ENCODE data around the gene TMEM63C. TPM values are rescaled to one million over a fixed set of nuclear protein-coding genes. Genes with fewer than 3 reads are reported as not detected.

Gene TMEM63C
- total RNA-seq, 1 donor from 2014 or later: 4.6 TPM

- peaks cover 4% of the 10 kb centered on the region for H3K27me3 Mint-ChIP-seq
- no peaks in the 10 kb centered on the region for H3K9me3 Mint-ChIP-seq
- no peaks in the 10 kb centered on the region for H3K36me3 Mint-ChIP-seq
- no peaks in the 10 kb centered on the region for H3K4me1 Mint-ChIP-seq (ENCODE audit: unreplicated experiment)
- no peak overlapping the region for H3K4me3 Mint-ChIP-seq
- no peak for TF ChIP-seq CTCF (conservative IDR thresholded peaks at IDR 0.05)
- DNase-seq (ENCODE audit: extremely low spot score, unreplicated experiment): no peak
- no peak overlapping the region for H3K27ac Mint-ChIP-seq
These were observed 55.2 kb downstream of the TMEM63C start for GRCh38 chr14:77236814-77237213.

GRCh38 chr14:77238356-77238755 is 56.8 kb downstream of the TMEM63C start:
- Mint-ChIP-seq H3K4me3 (no peak overlapping the region), H3K27me3 (peaks cover 3% of the 10 kb centered on the region), H3K36me3 (no peaks in the 10 kb centered on the region), H3K4me1 (ENCODE audit: unreplicated experiment) (no peaks in the 10 kb centered on the region), H3K27ac (no peak overlapping the region), H3K9me3 (no peaks in the 10 kb centered on the region)
- no peak for TF ChIP-seq CTCF (conservative IDR thresholded peaks at IDR 0.05)
- DNase-seq (ENCODE audit: extremely low spot score, unreplicated experiment): no peak

GRCh38 chr14:77238996-77239395 is 57.4 kb downstream of the TMEM63C start:
- Mint-ChIP-seq H3K9me3 (no peaks in the 10 kb centered on the region), H3K4me3 (no peak overlapping the region), H3K36me3 (no peaks in the 10 kb centered on the region), H3K4me1 (ENCODE audit: unreplicated experiment) (no peaks in the 10 kb centered on the region), H3K27ac (no peak overlapping the region), H3K27me3 (no peaks in the 10 kb centered on the region)
- no peak for DNase-seq (ENCODE audit: extremely low spot score, unreplicated experiment)
- no peak for TF ChIP-seq CTCF (conservative IDR thresholded peaks at IDR 0.05)

- Mint-ChIP-seq H3K4me3 (no peak overlapping the region), H3K9me3 (no peaks in the 10 kb centered on the region), H3K4me1 (ENCODE audit: unreplicated experiment) (no peaks in the 10 kb centered on the region), H3K36me3 (no peaks in the 10 kb centered on the region), H3K27me3 (no peaks in the 10 kb centered on the region), H3K27ac (no peak overlapping the region)
- no peak for DNase-seq (ENCODE audit: extremely low spot score, unreplicated experiment)
- TF ChIP-seq CTCF (conservative IDR thresholded peaks at IDR 0.05): no peak
These were observed 57.8 kb downstream of the TMEM63C start for GRCh38 chr14:77239412-77239811.

- H3K27ac Mint-ChIP-seq: no peak overlapping the region
- TF ChIP-seq CTCF (conservative IDR thresholded peaks at IDR 0.05): no peak
- no peaks in the 10 kb centered on the region for H3K27me3 Mint-ChIP-seq
- no peaks in the 10 kb centered on the region for H3K9me3 Mint-ChIP-seq
- no peak for DNase-seq (ENCODE audit: extremely low spot score, unreplicated experiment)
- no peak overlapping the region for H3K4me3 Mint-ChIP-seq
- no peaks in the 10 kb centered on the region for H3K36me3 Mint-ChIP-seq
- H3K4me1 Mint-ChIP-seq (ENCODE audit: unreplicated experiment): no peaks in the 10 kb centered on the region
These were observed 58.8 kb downstream of the TMEM63C start for GRCh38 chr14:77240336-77240915.

- H3K36me3 Mint-ChIP-seq: no peaks in the 10 kb centered on the region
- H3K9me3 Mint-ChIP-seq: no peaks in the 10 kb centered on the region
- H3K27ac Mint-ChIP-seq: no peak overlapping the region
- no peaks in the 10 kb centered on the region for H3K27me3 Mint-ChIP-seq
- DNase-seq (ENCODE audit: extremely low spot score, unreplicated experiment): no peak
- TF ChIP-seq CTCF (conservative IDR thresholded peaks at IDR 0.05): no peak
- no peaks in the 10 kb centered on the region for H3K4me1 Mint-ChIP-seq (ENCODE audit: unreplicated experiment)
- H3K4me3 Mint-ChIP-seq: no peak overlapping the region
These were observed 60.4 kb downstream of the TMEM63C start for GRCh38 chr14:77241955-77242354.

Data from type B pancreatic cell (in vitro differentiated cells).